Placental pericyte (primary cell): ENCODE data around the gene IRGQ. TPM values are rescaled to one million over a fixed set of nuclear protein-coding genes. Genes with fewer than 3 reads are reported as not detected.

Source experiments
- total RNA-seq: library from RNA; depleted of rRNA; stranded (reverse); fragments of >200 nt; gene quantifications from 2 replicates; pipeline ENCODE4 v1.2.3, GENCODE V29; 2012

The IRGQ gene
- 22.8 and 38.9 TPM in 2 replicates for total RNA-seq

GRCh38 chr19:43595999-43596841, at the start of gene IRGQ, which contains the start of gene ZNF576:
Gene IRGQ (minus strand): TSS chr19:43596134. CDS start chr19:43595338, 796 bp downstream.
Gene ZNF576 (plus strand): TSS chr19:43596595. CDS start chr19:43597109, 514 bp downstream.

DNA sequence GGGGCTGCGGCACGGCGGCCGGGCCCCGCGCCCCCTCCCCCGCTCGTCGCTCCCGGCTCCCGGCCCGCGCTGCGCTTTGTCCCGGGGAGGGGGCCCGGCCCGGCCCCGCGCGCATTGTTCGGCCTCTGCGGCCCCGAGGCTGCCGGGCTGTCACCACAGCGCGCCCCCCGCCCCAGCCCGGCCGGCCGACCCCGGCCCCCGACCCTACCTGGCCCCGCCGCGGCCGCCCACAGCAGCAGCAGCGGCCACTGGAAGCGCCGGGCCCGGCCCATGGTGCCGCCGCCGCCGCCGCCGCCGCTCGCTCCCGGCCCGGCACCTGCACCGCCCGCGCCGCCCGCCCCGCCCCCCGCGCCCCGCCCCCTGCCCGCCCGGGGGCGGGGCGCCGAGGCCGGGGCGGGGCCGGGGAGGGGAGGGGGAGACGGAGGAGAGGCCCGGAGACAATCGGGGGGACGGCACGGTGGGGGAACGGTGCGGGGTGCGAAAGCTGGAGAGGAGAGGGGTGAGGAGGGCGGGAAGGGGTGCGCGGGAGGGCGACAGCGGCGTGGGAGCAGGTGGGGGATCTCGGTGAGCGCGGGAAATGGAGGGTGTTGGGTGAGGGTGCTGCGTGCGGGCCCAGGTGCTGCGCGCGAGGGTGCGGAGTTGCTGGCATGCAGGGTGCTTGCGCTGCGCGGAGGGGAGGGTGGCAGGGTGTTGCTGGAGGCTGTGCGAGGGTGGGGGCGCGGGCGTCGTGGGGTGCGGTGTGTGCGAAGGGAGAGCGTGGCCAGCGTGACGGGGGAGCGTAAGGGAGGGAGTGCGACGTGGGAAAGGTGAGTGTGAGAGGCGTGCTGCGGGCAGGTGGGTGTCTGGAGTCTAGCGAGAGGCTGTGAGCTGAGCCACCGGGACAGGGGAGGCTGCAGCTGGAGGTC, 43.8 kb upstream of the IRGQ start, which contains the start of gene CADM4:
CADM4 (minus strand) TSS at position 332 of the 905 bp plus-strand sequence; CDS start at position 272, 60 bp downstream.

DNA sequence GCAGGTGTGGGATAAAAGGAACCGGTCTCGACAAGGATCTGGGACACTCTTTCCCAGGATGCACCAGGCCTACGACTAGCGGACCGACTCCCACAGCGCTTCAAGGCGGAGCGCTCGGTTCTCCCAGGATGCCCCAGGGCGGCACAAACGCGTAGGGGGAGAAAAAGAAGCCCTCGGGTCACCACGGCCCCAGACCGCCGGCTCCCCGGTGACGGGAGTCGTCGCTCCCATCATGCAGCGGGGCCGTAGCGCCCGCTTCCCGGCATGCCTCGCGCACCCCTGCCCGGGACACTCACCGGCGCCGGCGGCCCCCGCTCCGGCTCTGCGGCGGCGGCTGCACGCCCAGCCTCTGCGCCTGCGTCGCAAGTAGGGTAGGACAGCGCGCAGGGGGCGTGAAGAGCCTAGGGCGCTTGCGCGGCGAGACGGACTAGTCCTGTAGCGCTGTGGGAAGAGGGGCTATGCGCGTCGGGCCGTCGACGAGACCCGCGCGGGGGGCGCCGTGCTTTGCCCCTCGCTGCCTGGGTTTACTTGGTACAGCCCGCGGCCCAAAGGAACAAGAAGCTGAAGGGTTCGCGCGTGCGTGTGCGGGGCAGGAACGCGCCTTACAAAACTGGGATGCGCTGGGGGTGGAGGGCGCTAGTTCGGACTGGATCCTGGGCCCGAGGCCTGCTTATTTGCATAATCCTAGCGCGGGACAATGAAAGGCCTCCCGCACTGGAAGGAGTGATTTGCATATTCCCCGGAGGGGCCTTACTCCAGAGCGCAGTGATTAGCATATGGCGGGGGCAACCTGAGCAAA, 23.5 kb upstream of the IRGQ start, which contains the start of gene ZNF428:
ZNF428 (minus strand) TSS at position 368 of the 799 bp plus-strand sequence. CDS start 5,325 bp downstream, outside the sequence.

DNA sequence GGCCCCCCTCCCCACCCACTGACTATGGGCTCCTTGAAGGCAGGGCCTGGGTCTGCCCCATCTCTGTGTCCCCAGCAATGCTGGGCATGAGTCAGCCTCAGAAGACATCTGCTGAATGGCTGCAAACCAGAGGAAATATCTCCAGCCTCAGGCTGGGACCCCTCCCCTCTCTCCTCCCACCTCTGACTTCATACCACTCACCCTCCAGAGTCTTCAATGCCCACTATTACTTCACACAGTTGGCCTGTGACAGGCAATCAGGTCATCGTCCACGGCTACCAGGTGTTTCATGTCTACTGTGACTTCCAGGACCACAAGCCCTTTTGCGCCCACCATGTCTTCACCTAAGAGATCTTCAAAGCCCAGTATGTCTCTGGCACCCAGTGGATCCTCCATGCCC, 15.9 kb upstream of the IRGQ start, which contains the start of gene SRRM5:
SRRM5 (plus strand) TSS at position 301 of the 400 bp plus-strand sequence; CDS start at position 335, 34 bp downstream.

GRCh38 chr19:43575156-43575950, 20.6 kb downstream of the IRGQ start, which contains the start of the genes PINLYP and XRCC1:
Gene PINLYP (plus strand): TSS chr19:43575801. CDS start chr19:43577192, 1,391 bp downstream.
Gene XRCC1 (minus strand): TSS chr19:43575527. CDS start chr19:43575458, 69 bp downstream.

Other genes with a start within 250 kb of the IRGQ start
- not detected in 2 replicates for gene CD177, start 242.4 kb downstream of the IRGQ start, total RNA-seq
- not detected in 2 replicates for gene TEX101, start 181.2 kb downstream of the IRGQ start, total RNA-seq
- gene LYPD3, start 130.5 kb downstream of the IRGQ start, total RNA-seq = 0.43 TPM in 1 of 2 replicates, not detected in the other
- gene PHLDB3, start 91.4 kb downstream of the IRGQ start, total RNA-seq = 10.9 and 13.2 TPM in 2 replicates
- 49.2 and 93.6 TPM in 2 replicates for gene ETHE1, start 68.9 kb downstream of the IRGQ start, total RNA-seq
- 0.14 and 0.44 TPM in 2 replicates for gene ZNF575, start 62.9 kb downstream of the IRGQ start, total RNA-seq
- gene XRCC1, start 20.6 kb downstream of the IRGQ start, total RNA-seq = 14.9 and 58.7 TPM in 2 replicates
- 0.66 and 2.4 TPM in 2 replicates for gene PINLYP, start 20.3 kb downstream of the IRGQ start, total RNA-seq
- 7.7 and 11.3 TPM in 2 replicates for gene ZNF576, start 461 bp upstream of the IRGQ start, total RNA-seq
- 0.22 TPM in 1 of 2 replicates, not detected in the other for gene SRRM5, start 16.0 kb upstream of the IRGQ start, total RNA-seq
- 20.9 and 25.2 TPM in 2 replicates for gene ZNF428, start 23.5 kb upstream of the IRGQ start, total RNA-seq
- 0.88 and 2.1 TPM in 2 replicates for gene CADM4, start 43.7 kb upstream of the IRGQ start, total RNA-seq
- gene PLAUR, start 74.0 kb upstream of the IRGQ start, total RNA-seq = 86.0 and 205 TPM in 2 replicates
- gene IRGC, start 119.9 kb upstream of the IRGQ start, total RNA-seq = not detected in 2 replicates
- gene SMG9, start 158.8 kb upstream of the IRGQ start, total RNA-seq = 16.6 and 19.3 TPM in 2 replicates
- 1.9 TPM in 1 of 2 replicates, not detected in the other for gene KCNN4, start 184.8 kb upstream of the IRGQ start, total RNA-seq
- under 0.01 TPM in 1 of 2 replicates, not detected in the other for gene LYPD5, start 206.3 kb upstream of the IRGQ start, total RNA-seq
- 6.6 and 12.5 TPM in 2 replicates for gene ZNF283, start 231.2 kb upstream of the IRGQ start, total RNA-seq